Measurements from ENCODE around the gene JPH2.

JPH2 gene

GRCh38 chr20:44185574-44185973 is 1.4 kb downstream of the JPH2 start:
- TF ChIP-seq MAX (IDR thresholded peaks at IDR 0.05; ENCODE audit: low read depth, low read length) = no peak
- TF ChIP-seq CTCF (IDR thresholded peaks at IDR 0.05; ENCODE audit: low read depth, low read length) = no peak
- TF ChIP-seq MYC (IDR thresholded peaks at IDR 0.05; ENCODE audit: low read depth, low read length) = no peak
- no peak for TF ChIP-seq POLR2A (IDR thresholded peaks at IDR 0.05; ENCODE audit: extremely low read depth, insufficient read length)
- H3K4me3 ChIP-seq (ENCODE audit: low read depth, low read length) = no peak overlapping the region
- no peak for DNase-seq (ENCODE audit: low read depth)

- H3K4me3 ChIP-seq (ENCODE audit: low read depth, low read length) = no peak overlapping the region
- DNase-seq (ENCODE audit: low read depth) = no peak
- TF ChIP-seq CTCF (IDR thresholded peaks at IDR 0.05; ENCODE audit: low read depth, low read length) (no peak), POLR2A (IDR thresholded peaks at IDR 0.05; ENCODE audit: extremely low read depth, insufficient read length) (no peak)
Measured at GRCh38 chr20:44183282-44183681, 3.7 kb downstream of the JPH2 start.

- TF ChIP-seq POLR2A (IDR thresholded peaks at IDR 0.05; ENCODE audit: extremely low read depth, insufficient read length) = no peak
- no peak for TF ChIP-seq CTCF (IDR thresholded peaks at IDR 0.05; ENCODE audit: low read depth, low read length)
- TF ChIP-seq MYC (IDR thresholded peaks at IDR 0.05; ENCODE audit: low read depth, low read length) = no peak
- TF ChIP-seq MAX (IDR thresholded peaks at IDR 0.05; ENCODE audit: low read depth, low read length) = no peak
- no peak for DNase-seq (ENCODE audit: low read depth)
- no peak overlapping the region for H3K4me3 ChIP-seq (ENCODE audit: low read depth, low read length)
Measured at GRCh38 chr20:44182863-44183262, 4.1 kb downstream of the JPH2 start.

- TF ChIP-seq POLR2A (IDR thresholded peaks at IDR 0.05; ENCODE audit: extremely low read depth, insufficient read length) = no peak
- TF ChIP-seq CTCF (IDR thresholded peaks at IDR 0.05; ENCODE audit: low read depth, low read length) = no peak
- no peak for TF ChIP-seq MAX (IDR thresholded peaks at IDR 0.05; ENCODE audit: low read depth, low read length)
- TF ChIP-seq MYC (IDR thresholded peaks at IDR 0.05; ENCODE audit: low read depth, low read length) = no peak
- DNase-seq (ENCODE audit: low read depth) = no peak
- H3K4me3 ChIP-seq (ENCODE audit: low read depth, low read length) = no peak overlapping the region
Measured at GRCh38 chr20:44182135-44182765, 4.7 kb downstream of the JPH2 start.

- H3K4me3 ChIP-seq (ENCODE audit: low read depth, low read length) = no peak overlapping the region
- no peak for DNase-seq (ENCODE audit: low read depth)
- TF ChIP-seq POLR2A (IDR thresholded peaks at IDR 0.05; ENCODE audit: extremely low read depth, insufficient read length) (no peak), MAX (IDR thresholded peaks at IDR 0.05; ENCODE audit: low read depth, low read length) (no peak), CTCF (IDR thresholded peaks at IDR 0.05; ENCODE audit: low read depth, low read length) (no peak), MYC (IDR thresholded peaks at IDR 0.05; ENCODE audit: low read depth, low read length) (no peak)
Measured at GRCh38 chr20:44181611-44182010, 5.4 kb downstream of the JPH2 start.

- no peak overlapping the region for H3K4me3 ChIP-seq (ENCODE audit: low read depth, low read length)
- TF ChIP-seq CTCF (IDR thresholded peaks at IDR 0.05; ENCODE audit: low read depth, low read length) (no peak), POLR2A (IDR thresholded peaks at IDR 0.05; ENCODE audit: extremely low read depth, insufficient read length) (no peak), MAX (IDR thresholded peaks at IDR 0.05; ENCODE audit: low read depth, low read length) (no peak), MYC (IDR thresholded peaks at IDR 0.05; ENCODE audit: low read depth, low read length) (no peak)
Measured at GRCh38 chr20:44180814-44181213, 6.2 kb downstream of the JPH2 start.

More at GRCh38 chr20:44180814-44181213, 6.2 kb downstream of the JPH2 start:
- no peak for DNase-seq (ENCODE audit: low read depth)
